ENCODE results near the gene PTPN3. TPM values are rescaled to one million over a fixed set of nuclear protein-coding genes. Genes with fewer than 3 reads are reported as not detected.

Gene PTPN3
- total RNA-seq, 1 experiment from 2014 or later: 10.4 TPM

GRCh38 chr9:109379513-109379912, 118.6 kb downstream of the PTPN3 start:
- Histone ChIP-seq H3K4me3 (ENCODE audit: low read depth in 2 of 2, low read length in 2 of 2) (no peak overlapping the region), H3K36me3 (ENCODE audit: control insufficient read depth, insufficient read depth, low read length) (no peaks in the 10 kb centered on the region; the same call in 1 of the 2 replicates), H3K9me3 (ENCODE audit: control insufficient read depth, insufficient read depth, low read depth, low read length) (no peaks in the 10 kb centered on the region), H3K27ac (ENCODE audit: low read length) (no peak overlapping the region), H3K4me1 (ENCODE audit: control insufficient read depth, insufficient read depth, low read length) (no peaks in the 10 kb centered on the region), H3K27me3 (ENCODE audit: control insufficient read depth, insufficient read depth, low read length) (no peaks in the 10 kb centered on the region)
- intact Hi-C loops (cut with micrococcal nuclease; ENCODE audit: unreplicated experiment) (no loop called here), in situ Hi-C loops (cut with HindIII; ENCODE audit: low pct_unique_long_range_greater_than_20kb, low sequenced_read_pairs) (no loop called here)
- ChIA-PET POLR2A (no interaction called here), CTCF (no interaction called here)
- no TSS peak for BruUV-seq (replicated peaks)
- ATAC-seq: no peak
- no peak for DNase-seq (ENCODE audit: low read depth, low spot score)
- TF ChIP-seq SIN3A (IDR thresholded peaks at IDR 0.05; ENCODE audit: borderline replicate concordance, insufficient read depth, low read depth, low read length): no peak
- no peak for TF ChIP-seq TCF7L2 (IDR thresholded peaks at IDR 0.05; ENCODE audit: low read depth, low read length)
- TF ChIP-seq REST (IDR thresholded peaks at IDR 0.05; ENCODE audit: insufficient read depth in 1 of 2, low read depth in 2 of 2, low read length in 1 of 2): no peak
- no peak for TF ChIP-seq POLR2AphosphoS5 (IDR thresholded peaks at IDR 0.05; ENCODE audit: low read depth, low read length)
- TF ChIP-seq, protein P1, sequence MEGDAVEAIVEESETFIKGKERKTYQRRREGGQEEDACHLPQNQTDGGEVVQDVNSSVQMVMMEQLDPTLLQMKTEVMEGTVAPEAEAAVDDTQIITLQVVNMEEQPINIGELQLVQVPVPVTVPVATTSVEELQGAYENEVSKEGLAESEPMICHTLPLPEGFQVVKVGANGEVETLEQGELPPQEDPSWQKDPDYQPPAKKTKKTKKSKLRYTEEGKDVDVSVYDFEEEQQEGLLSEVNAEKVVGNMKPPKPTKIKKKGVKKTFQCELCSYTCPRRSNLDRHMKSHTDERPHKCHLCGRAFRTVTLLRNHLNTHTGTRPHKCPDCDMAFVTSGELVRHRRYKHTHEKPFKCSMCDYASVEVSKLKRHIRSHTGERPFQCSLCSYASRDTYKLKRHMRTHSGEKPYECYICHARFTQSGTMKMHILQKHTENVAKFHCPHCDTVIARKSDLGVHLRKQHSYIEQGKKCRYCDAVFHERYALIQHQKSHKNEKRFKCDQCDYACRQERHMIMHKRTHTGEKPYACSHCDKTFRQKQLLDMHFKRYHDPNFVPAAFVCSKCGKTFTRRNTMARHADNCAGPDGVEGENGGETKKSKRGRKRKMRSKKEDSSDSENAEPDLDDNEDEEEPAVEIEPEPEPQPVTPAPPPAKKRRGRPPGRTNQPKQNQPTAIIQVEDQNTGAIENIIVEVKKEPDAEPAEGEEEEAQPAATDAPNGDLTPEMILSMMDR (IDR thresholded peaks at IDR 0.05): no peak

DNA sequence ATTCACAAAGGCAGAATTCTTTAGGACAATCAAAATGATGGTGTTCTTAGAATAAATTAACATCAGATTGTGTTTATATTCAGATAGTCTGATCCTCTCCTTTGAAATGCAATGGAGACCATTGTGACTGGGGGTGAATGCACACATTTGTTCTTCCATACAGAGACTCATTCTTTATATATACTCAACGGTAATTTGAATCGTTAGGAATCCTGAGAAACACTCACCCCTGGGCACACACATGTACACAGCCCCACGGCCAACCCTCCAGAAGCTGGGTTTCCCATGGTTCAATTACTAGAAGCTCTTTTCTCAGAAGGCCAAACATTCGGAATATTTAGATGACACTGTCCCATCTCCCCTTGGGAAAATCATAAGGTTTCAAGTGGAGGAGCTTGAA, 119.8 kb downstream of the PTPN3 start:
- no TSS peak for BruUV-seq (replicated peaks)
- CTCF ChIA-PET: no interaction called here
- no peak for DNase-seq (ENCODE audit: low read depth, low spot score)
- Histone ChIP-seq H3K4me3 (ENCODE audit: low read depth in 2 of 2, low read length in 2 of 2) (no peak overlapping the region), H3K27ac (ENCODE audit: low read length) (no peak overlapping the region), H3K27me3 (ENCODE audit: control insufficient read depth, insufficient read depth, low read length) (no peaks in the 10 kb centered on the region), H3K9me3 (ENCODE audit: control insufficient read depth, insufficient read depth, low read depth, low read length) (no peaks in the 10 kb centered on the region), H3K36me3 (ENCODE audit: control insufficient read depth, insufficient read depth, low read length) (no peaks in the 10 kb centered on the region; the same call in 1 of the 2 replicates), H3K4me1 (ENCODE audit: control insufficient read depth, insufficient read depth, low read length) (no peaks in the 10 kb centered on the region)
- POLR2A ChIA-PET: no interaction called here
- ATAC-seq: no peak
- in situ Hi-C loops (cut with HindIII; ENCODE audit: low pct_unique_long_range_greater_than_20kb, low sequenced_read_pairs) (no loop called here), intact Hi-C loops (cut with micrococcal nuclease; ENCODE audit: unreplicated experiment) (no loop called here)
- TF ChIP-seq TCF7L2 (IDR thresholded peaks at IDR 0.05; ENCODE audit: low read depth, low read length) (no peak), SIN3A (IDR thresholded peaks at IDR 0.05; ENCODE audit: borderline replicate concordance, insufficient read depth, low read depth, low read length) (no peak), REST (IDR thresholded peaks at IDR 0.05; ENCODE audit: insufficient read depth in 1 of 2, low read depth in 2 of 2, low read length in 1 of 2) (no peak), POLR2AphosphoS5 (IDR thresholded peaks at IDR 0.05; ENCODE audit: low read depth, low read length) (no peak)
- TF ChIP-seq, protein P1 (IDR thresholded peaks at IDR 0.05): no peak
